HG03571 (cell line): ENCODE data around the gene DOCK3.
"Not testable (repeated sequence)": the region's sequence is repeated elsewhere in the genome, so short reads cannot be mapped to it uniquely, and the experiment has no call there.

ENCODE experiments used
- ATAC-seq: cut with Tn5 transposase; IDR thresholded peaks from one replicate; pipeline ENCODE4 v1.9.1; 2021; ENCODE audit not compliant: unreplicated experiment

The DOCK3 gene

GRCh38 chr3:51190827-51191226 is 516.1 kb downstream of the DOCK3 start:
- ATAC-seq: no peak

DNA sequence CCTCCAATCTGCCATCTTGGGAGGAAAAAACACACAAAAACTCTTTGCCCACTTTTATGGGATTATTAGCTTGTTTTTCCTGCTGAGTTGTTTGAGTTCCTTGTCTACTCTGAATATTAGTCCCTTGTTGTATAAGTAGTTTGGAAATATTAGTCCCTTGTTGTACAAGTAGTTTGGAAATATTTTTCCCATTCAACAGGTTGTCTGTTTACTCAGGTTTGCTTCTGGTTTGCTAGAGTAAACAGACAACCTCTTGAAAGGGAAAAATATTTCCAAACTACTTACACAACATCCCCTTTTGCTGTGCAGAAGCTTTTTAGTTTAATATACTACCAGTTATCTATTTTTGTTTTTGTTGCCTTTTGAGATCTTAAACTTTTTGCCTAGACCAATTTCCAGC is 517.0 kb downstream of the DOCK3 start:
- no peak for ATAC-seq

DNA sequence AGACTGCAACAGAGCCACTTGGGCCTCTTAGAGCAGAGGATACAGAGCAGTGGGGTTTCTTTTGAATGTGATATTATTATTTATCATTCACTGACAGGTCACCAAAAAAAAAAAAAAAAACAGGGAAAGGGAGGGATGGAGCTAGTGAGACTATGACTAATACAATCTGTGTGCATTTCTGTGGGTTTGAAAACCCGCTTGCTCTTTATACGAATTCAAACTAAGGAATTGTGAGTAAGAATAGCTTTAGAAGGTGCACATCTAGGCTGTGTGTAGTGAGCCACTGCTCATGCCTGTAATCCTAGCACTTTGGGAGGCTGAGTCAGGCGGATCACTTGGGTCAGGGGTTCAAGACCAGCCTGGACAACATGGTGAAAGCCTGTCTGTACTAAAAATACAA is 523.8 kb downstream of the DOCK3 start:
- no peak for ATAC-seq

- not testable (repeated sequence) for ATAC-seq
Observed at GRCh38 chr3:51199296-51199695, 524.6 kb downstream of the DOCK3 start.

- ATAC-seq: no peak
Observed at GRCh38 chr3:51216291-51216690, 541.6 kb downstream of the DOCK3 start.

- ATAC-seq: no peak
Observed at GRCh38 chr3:51221959-51222358, 547.2 kb downstream of the DOCK3 start.

DNA sequence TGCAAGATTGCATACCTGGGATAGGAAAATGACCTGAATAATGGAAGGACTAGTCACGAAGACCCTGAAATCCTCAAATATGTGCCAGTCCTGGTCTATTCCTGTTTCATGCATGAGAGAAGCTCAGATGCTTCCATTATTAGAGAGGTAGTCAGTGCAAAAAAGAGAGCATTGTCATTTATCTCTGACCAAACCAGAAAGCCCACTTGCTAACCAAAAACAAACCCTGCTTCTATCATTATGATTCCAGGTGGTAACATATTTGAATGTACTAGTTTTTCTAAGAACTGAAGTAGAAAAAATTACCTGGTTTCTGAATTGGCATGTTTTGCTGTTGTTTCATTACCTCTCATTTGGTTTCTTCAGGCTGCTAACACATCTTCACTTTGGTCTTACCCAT is 549.6 kb downstream of the DOCK3 start:
- ATAC-seq: no peak

DNA sequence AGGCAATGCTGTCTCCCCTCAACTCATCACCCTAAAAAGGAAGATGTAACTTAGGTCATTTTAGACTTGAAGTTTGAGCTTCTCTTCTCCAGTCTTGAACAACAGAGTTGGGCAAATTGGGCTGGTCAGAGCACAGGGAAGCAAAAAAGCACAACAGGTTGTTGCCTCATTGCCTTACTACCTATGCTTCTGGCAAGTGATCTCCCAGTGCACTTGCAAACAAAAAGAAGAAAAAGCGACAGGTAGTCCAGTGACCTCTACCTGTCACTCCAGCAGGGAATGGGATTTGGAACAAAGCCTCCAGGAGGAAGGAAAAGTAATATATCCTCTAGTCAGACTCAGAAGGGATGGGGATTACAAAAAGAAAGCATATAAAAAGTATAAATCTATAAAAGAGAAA is 550.1 kb downstream of the DOCK3 start:
- ATAC-seq: no peak

DNA sequence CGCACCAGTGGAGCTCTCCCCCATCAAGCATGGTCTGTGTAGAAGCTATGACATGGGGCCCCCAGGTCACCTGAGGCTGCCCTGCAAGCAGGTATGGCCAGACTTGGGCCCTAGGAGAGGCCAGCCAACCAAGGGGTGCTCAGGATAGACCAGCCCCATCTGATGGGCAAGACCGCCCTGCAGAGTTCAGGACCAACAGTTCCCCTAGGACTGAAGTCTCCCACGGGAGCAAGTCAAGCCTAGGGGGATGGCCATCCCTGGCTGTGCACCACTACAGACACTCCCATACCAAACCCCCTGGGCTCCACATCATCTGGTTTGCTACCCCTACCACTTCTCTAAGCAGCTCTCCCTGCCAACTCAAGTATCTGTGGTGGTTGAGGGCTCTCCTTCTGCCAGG is 568.2 kb downstream of the DOCK3 start:
- ATAC-seq: no peak

DNA sequence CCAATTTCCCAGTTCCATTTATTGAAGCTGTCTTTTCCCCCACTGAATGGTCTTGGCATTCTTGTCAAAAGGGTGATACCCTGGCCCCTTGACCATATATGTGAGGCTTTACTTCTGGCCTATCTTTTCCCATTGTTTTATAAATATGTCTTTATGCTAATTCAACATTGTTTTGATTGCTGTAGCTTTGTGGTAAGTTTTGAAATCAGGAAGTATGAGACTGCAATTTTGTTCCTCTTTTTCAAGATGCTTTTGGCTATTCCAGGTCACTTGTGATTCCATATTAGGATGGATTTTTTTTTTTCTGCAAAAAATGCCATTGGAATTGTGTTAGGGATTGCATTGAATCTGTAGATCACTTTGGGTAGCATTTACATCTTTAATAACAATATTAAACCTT is 569.2 kb downstream of the DOCK3 start:
- ATAC-seq: no peak

DNA sequence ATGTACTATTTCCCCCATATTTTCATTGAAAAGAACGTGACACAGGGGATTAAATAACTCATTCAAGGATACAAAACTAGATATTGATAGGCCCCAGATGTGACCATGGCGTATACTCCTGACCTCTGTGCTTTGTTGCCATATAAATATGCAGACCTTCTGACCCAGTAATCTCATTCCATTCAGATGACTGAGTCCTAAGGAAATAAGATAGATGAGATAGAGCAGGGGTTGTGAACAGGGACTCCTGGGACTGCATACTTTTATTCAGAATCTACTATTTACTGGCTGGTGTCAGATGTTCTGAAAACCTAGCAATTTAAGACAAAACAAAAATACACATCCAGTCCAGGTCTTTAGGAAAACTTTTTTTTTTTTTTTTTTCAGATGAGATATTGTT is 571.1 kb downstream of the DOCK3 start:
- no peak for ATAC-seq

DNA sequence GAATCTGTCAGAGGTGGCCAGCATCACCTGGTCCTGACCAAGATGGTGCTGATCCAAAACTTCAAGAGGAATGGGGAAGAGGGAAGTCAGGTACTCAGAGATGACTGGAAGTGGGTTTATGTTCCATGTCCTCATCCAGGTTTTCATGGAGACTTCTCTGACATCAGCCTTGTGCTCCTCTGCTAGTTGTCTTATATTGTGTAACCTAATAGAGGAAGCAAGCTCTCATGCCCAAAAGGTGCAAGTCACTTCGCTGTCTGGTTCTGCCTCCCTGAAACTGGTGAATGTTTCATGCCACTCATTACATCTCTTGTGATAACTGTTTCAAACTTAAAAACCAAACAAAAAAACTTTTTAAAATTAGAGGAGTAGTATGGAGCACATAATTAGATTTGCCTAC is 583.1 kb downstream of the DOCK3 start:
- no peak for ATAC-seq

GRCh38 chr3:51264166-51264565 is 589.4 kb downstream of the DOCK3 start:
- ATAC-seq: not testable (repeated sequence)

DNA sequence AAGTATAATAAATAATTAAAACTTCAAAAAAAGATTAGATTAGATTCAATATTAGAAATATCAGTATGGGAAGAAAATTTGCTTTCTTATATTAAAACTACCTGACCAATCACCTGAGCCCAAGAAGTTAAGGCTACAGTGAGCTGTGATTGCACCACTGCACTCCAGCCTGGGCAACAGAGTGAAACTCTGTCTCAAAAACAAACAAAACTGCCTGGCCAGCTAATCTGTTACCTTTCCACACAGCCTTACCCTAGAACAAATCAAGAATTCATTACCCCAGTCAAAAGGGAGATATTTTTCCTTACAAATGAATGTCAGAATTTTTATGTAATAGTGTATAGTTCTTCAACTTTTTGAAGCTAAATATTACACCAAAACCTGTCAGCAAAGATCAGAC is 593.4 kb downstream of the DOCK3 start:
- ATAC-seq: no peak

GRCh38 chr3:51269466-51269865 is 594.7 kb downstream of the DOCK3 start:
- no peak for ATAC-seq

GRCh38 chr3:51270559-51270958 is 595.8 kb downstream of the DOCK3 start:
- no peak for ATAC-seq

DNA sequence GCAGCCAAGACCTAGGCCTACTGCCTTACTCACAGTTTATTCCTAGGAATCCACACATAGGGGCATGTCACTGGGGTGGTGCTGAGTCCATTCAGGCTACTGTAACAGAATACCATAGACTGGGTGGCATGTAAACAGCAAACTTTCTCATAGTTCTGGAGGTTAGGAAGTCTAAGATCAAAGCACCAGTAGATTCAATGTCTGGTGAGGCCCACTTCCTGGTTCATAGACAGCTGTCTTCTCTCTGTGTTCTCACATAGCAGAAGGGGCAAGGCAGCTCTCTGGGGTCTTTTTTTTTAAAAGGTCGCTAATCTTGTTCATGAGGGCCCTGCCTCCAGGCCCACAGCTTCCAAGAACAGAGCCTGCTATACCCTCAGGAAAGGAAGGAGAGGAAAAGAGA is 596.4 kb downstream of the DOCK3 start:
- ATAC-seq: no peak

GRCh38 chr3:51274052-51274451 is 599.3 kb downstream of the DOCK3 start:
- no peak for ATAC-seq

- no peak for ATAC-seq
Observed at GRCh38 chr3:51275111-51275805, 600.5 kb downstream of the DOCK3 start.

- ATAC-seq: no peak
Observed at GRCh38 chr3:51276046-51276445, 601.3 kb downstream of the DOCK3 start.

DNA sequence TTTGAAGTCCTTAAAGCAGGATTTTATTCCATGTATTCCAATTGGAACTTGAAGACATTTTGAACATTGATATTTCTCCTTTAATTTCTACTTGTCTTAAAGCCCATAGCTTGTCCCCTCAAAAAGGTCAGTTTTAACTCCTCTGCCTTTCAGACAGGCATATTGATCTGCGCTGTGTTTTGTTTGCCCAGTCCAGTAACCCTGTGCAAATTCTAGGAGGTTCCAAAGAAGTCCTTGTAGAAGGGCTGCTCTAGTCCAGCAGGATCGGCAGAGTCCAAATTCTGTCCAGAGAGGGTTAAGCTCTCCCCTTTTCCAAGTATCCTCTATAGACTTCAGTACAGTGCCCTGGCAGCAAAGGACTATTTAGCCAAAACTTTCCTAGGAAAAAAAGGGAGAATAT is 604.7 kb downstream of the DOCK3 start:
- no peak for ATAC-seq

GRCh38 chr3:51280176-51280575 is 605.4 kb downstream of the DOCK3 start:
- no peak for ATAC-seq

DNA sequence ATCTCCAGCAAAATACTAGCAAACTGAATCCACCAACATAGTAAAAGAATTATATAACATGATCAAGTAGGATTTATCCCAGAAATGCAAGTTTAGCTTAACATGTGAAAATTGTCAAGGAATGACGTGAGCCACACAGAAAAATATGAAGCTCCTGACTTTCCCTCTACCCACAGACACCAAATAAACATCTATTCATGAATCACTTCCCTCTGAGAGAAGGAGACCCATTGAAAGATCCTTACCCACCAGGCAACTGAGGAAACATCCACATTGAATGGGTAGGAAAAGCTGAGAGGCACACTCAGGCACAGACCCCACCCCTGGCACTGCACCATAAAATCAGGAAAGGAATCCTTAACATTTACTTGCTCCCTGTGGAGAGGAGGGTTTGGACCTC is 608.2 kb downstream of the DOCK3 start:
- no peak for ATAC-seq
